GM19238 (cell line): Measurements from ENCODE around the gene KLRB1.
"Not testable (repeated sequence)": the region's sequence is repeated elsewhere in the genome, so short reads cannot be mapped to it uniquely, and the experiment has no call there.

Experiments used
- DNase-seq: peaks from one replicate; pipeline ENCODE4 v3.0.0; 2011; ENCODE audit warnings: low spot score; ENCODE audit not compliant: insufficient read length

Gene KLRB1

GRCh38 chr12:9619411-9620179 is 11.9 kb upstream of the KLRB1 start:
- no peak for DNase-seq

GRCh38 chr12:9618906-9619305 is 11.2 kb upstream of the KLRB1 start:
- DNase-seq = not testable (repeated sequence)

- DNase-seq = no peak
These were observed 9.4 kb upstream of the KLRB1 start for GRCh38 chr12:9617124-9617523.

GRCh38 chr12:9615420-9616136 is 7.9 kb upstream of the KLRB1 start:
- DNase-seq = no peak

- DNase-seq = not testable (repeated sequence)
These were observed 2.9 kb upstream of the KLRB1 start for GRCh38 chr12:9610606-9611005.

GRCh38 chr12:9606736-9607372 is 862 bp downstream of the KLRB1 start:
- no peak for DNase-seq

GRCh38 chr12:9606247-9606646 is 1.5 kb downstream of the KLRB1 start:
- DNase-seq = no peak

- DNase-seq = no peak
These were observed 2.2 kb downstream of the KLRB1 start for GRCh38 chr12:9605483-9605882.

GRCh38 chr12:9604287-9604686 is 3.4 kb downstream of the KLRB1 start:
- no peak for DNase-seq

- DNase-seq = not testable (repeated sequence)
These were observed 7.3 kb downstream of the KLRB1 start for GRCh38 chr12:9600426-9600825.

GRCh38 chr12:9598363-9598762 is 9.4 kb downstream of the KLRB1 start:
- DNase-seq = no peak

GRCh38 chr12:9597365-9597764 is 10.4 kb downstream of the KLRB1 start:
- DNase-seq = no peak

GRCh38 chr12:9590441-9590840 is 17.3 kb downstream of the KLRB1 start:
- DNase-seq = no peak

- DNase-seq = no peak
These were observed 19.0 kb downstream of the KLRB1 start for GRCh38 chr12:9588749-9589148.

GRCh38 chr12:9587987-9588600 is 19.6 kb downstream of the KLRB1 start:
- no peak for DNase-seq

GRCh38 chr12:9577729-9578128 is 30.0 kb downstream of the KLRB1 start:
- not testable (repeated sequence) for DNase-seq

GRCh38 chr12:9567151-9567550 is 40.6 kb downstream of the KLRB1 start:
- not testable (repeated sequence) for DNase-seq

- not testable (repeated sequence) for DNase-seq
These were observed 41.6 kb downstream of the KLRB1 start for GRCh38 chr12:9566113-9566512.

- not testable (repeated sequence) for DNase-seq
These were observed 43.3 kb downstream of the KLRB1 start for GRCh38 chr12:9564418-9564817.

GRCh38 chr12:9562841-9563453 is 44.8 kb downstream of the KLRB1 start:
- DNase-seq = not testable (repeated sequence)

- not testable (repeated sequence) for DNase-seq
These were observed 62.2 kb downstream of the KLRB1 start for GRCh38 chr12:9545489-9545888.
